ENCODE measurements around the gene DTL. TPM values are rescaled to one million over a fixed set of nuclear protein-coding genes. Genes with fewer than 3 reads are reported as not detected.

DTL gene
- total RNA-seq, 1 donor from 2014 or later: 0.79 TPM

DNA sequence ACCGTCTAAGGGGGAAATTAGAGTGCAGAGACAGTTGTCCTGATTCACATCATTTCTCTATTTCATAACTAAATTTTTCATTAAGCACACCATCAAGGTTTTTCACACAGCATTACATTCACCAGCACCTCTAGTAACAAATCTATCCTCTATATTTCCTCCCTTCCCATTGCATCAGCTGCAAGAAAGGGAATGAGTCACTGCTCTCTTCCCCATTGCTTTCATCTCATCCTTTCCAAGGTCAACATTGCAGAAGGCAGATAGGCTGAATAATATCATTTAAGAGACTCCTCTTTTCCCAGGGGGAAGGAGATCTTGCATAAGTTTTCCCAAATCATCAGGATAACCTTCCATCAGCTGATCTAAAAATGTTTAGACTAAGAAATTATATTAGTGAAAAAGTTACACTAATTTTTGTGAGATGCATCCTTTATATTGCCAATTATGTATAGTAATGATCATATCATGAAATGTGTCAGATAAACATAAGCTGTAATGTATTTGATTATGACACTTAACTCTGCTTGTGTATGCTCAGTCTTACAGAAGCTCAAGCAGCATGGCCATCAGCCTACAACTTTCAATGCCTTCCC is 4.5 kb upstream of the DTL start:
- no peak for ATAC-seq
- intact Hi-C loops (cut with micrococcal nuclease): loop anchor here (10.0 kb wide), 1 partner anchor 424 kb away; no protein-coding TSS in a partner anchor
- no peak for DNase-seq

DNA sequence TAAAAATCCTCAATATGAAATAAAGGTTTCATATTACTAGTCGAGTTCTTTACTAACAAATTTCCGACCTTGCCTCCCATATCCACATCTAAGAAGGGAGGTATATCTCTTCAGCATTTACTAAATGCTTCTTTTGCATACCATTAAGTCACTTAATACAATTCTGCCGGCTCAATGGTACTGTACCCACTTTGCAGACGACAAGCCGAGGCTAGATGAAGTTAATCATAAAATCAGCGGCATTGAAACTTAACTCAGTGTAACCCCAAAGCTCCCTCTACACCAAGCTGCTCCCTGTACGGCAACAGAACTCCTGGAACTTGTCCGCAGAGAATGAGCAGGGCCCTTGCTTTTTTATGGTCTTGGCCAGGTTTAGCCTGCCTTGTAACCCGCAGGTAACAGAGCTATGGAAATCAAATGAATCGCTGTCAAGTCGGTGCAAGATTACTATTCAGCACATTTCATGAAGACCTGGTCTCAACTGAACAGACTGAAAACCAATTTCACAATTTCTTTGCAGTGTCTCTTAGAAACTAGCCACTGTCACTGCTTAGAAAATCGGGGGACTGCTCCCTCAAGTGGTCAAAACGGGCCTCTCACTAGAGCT is 929 bp upstream of the DTL start:
- ATAC-seq (peak; percentile 36), DNase-seq (no peak)
- intact Hi-C loops (cut with micrococcal nuclease): loop anchor here (10.0 kb wide), 1 partner anchor 420 kb away; no protein-coding TSS in a partner anchor

GRCh38 chr1:212035835-212036605 is 472 bp downstream of the DTL start:
- no peak for ATAC-seq
- intact Hi-C loops (cut with micrococcal nuclease): loop anchor here (10.0 kb wide), 1 partner anchor 419 kb away; no protein-coding TSS in a partner anchor
- DNase-seq: no peak

GRCh38 chr1:212037900-212038299 is 2.4 kb downstream of the DTL start:
- intact Hi-C loops (cut with micrococcal nuclease): loop anchor here (10.0 kb wide), 1 partner anchor 417 kb away; no protein-coding TSS in a partner anchor
- ATAC-seq: no peak
- DNase-seq: no peak

GRCh38 chr1:212039622-212040021 is 4.1 kb downstream of the DTL start:
- DNase-seq (no peak), ATAC-seq (no peak)
- intact Hi-C loops (cut with micrococcal nuclease): loop anchor here (10.0 kb wide), 1 partner anchor 415 kb away; no protein-coding TSS in a partner anchor

DNA sequence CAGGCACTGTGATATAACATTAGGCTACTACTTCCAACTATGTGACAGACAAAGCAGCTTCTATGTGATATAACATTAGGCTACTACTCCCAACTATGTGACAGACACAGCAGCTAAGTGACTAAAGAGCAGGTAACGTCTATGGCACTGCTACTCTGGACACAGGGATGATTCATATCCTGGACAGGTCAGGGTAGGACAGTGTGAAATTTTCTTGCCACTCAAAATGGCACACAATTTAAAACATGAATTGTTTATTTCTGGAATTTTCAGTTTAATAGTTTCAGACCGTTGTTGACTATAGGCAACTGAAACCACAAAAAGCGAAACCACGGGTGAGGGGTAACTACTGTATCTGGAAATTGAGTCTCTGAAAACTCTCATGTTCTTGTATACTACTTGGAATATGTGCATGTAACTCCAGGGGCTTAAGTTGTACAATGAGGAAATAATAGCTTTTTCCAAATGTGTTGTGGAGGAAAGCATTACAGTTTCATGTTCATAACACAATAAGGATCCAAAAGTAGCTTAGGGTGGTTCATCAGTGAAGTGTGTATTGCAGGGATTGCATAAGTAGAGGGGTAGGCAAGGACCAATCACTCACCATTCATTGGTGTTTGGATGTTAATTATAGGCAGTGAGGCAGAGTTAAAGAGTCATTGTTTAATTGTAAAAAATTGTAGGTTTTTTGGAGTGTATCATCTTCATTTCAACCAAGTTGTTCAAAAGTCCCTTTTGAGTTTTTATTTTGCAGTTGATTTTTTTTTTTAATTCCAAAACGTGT is 5.3 kb downstream of the DTL start:
- ATAC-seq (no peak), DNase-seq (no peak)
- intact Hi-C loops (cut with micrococcal nuclease): no loop called here

GRCh38 chr1:212042436-212042835 is 6.9 kb downstream of the DTL start:
- intact Hi-C loops (cut with micrococcal nuclease): no loop called here
- DNase-seq (no peak), ATAC-seq (no peak)

- intact Hi-C loops (cut with micrococcal nuclease): no loop called here
- no peak for DNase-seq
- ATAC-seq: no peak
These were observed 9.3 kb downstream of the DTL start for GRCh38 chr1:212044851-212045250.

- intact Hi-C loops (cut with micrococcal nuclease): no loop called here
- ATAC-seq (no peak), DNase-seq (no peak)
These were observed 10.4 kb downstream of the DTL start for GRCh38 chr1:212045981-212046380.

DNA sequence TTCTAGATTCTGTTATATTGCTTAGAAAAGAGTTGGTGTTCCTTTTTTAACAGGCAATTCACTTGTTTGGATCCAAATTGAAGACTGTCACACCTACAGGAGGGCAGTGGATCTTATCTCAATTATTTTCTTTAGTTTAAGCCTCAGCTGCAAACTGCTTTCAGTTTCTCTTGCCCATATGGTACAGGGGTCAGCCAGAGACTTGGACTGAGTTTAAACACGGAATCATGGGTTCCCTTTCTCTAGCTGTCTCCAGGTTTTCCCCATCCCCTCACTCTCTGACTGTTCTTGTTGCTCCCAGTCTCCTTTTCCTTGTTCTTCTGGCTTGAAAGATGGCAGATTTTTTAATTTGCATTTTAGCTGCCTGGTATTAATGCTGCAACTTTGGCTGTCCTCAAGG is 18.4 kb downstream of the DTL start:
- intact Hi-C loops (cut with micrococcal nuclease): no loop called here
- DNase-seq (no peak), ATAC-seq (no peak)

GRCh38 chr1:212055333-212055732 is 19.8 kb downstream of the DTL start:
- intact Hi-C loops (cut with micrococcal nuclease): no loop called here
- DNase-seq (no peak), ATAC-seq (no peak)

DNA sequence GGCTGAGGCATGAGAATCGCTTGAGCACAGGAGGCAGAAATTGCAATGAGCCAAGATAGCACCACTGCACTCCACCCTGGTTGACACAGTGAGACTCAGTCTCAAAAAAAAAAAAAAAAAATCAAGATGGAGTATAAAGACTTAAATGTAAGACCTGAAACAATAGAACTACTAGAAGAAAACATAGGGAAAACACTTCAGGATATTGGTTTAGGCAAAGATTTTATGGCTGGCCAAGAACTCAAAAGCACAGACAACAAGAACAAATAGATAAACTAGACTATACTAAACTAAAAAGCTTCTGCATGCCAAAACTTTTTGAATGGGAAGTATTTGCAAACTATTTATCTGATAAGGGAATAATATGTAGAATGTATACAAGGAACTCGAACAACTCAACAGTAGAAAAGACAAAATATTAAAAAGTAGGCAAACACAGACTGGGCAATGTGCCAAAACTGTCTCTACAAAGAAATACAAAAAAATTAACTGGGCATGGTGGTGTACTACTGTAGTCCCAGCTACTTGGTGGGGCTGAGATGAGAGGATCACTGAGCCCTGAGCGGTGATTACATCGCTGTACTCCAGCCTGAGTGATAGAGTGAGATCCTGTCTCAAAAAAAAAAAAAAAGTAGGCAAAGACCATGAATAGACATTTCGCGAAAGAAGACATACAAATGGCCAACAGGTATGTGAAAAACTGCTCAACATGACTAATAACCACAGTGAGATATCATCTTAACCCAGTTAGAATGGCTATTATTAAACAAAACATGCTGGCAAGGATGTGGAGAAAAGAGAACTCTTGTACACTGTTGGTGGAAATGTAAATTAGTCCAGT is 25.3 kb downstream of the DTL start:
- DNase-seq (no peak), ATAC-seq (no peak)
- intact Hi-C loops (cut with micrococcal nuclease): loop anchor here (5.0 kb wide), 2 partner anchors 311 to 396 kb away; no protein-coding TSS in a partner anchor

- intact Hi-C loops (cut with micrococcal nuclease): loop anchor here (5.0 kb wide), 2 partner anchors 309 to 394 kb away; no protein-coding TSS in a partner anchor
- ATAC-seq (peak; percentile 32), DNase-seq (no peak)
These were observed 27.4 kb downstream of the DTL start for GRCh38 chr1:212062832-212063438.

DNA sequence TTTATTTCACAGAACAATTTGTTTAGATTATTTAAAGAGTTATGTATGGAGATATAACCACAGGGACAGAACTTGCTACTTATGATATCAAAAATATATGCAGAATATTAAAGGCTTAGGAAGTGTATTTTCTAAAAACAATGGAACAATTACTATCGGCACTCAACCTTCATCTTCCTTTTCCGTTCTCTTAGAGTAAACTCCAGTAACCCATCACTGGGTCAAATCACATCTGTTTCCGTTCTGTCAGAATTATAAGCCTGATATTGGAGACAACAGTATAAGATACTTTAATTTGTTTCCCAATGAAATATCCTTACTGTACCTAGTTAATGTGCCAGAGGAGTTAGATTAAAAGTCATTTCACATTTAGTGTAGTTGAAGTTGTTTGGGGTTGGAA is 32.2 kb downstream of the DTL start:
- intact Hi-C loops (cut with micrococcal nuclease): no loop called here
- ATAC-seq (peak; percentile 21), DNase-seq (no peak)

DNA sequence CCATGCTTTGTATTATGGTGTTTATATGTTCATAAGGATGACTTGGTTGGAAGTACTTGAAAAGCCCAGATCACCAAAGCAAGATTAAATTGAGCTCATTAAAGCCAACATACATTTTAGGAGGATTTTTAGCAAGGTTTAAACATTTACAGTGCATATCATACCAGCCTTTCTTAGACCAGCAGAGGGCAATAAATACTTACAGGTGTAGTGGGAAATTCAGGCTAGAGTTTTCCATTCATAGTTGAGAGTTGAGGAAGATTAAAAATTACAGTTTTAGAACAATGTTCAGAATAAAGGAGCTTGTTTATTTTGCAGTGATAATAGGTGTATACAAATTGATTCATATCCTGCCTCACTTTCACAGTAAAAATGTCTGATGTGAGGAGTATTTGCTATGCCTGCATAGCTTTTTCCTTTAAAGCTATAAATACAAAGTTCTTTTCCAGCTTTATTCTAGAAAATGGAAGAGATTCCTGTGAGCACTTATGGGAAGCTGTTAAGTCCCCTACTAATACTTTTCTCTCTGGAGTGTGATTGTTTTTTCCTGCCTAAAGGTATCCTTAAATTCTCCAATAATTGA is 35.3 kb downstream of the DTL start:
- peak; percentile 46 for ATAC-seq
- no peak for DNase-seq
- intact Hi-C loops (cut with micrococcal nuclease): loop anchor here (5.0 kb wide), 2 partner anchors 221 to 296 kb away; no protein-coding TSS in a partner anchor

DNA sequence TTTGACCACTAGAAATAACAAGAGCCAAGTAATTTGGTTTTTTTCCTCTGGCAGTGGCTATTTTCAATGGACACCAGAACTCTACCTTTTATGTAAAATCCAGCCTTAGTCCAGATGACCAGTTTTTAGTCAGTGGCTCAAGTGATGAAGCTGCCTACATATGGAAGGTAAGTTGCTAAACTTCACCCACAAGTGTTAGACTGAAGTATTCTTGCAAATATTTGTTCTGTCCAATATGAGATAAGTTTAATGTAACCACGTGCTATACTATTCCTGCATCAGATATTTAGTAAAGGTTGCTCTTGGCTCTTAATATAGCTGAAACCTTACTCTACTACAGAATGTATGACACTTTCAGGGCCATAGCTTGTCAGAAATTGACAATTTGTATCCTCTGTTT is 36.5 kb downstream of the DTL start:
- DNase-seq (no peak), ATAC-seq (no peak)
- intact Hi-C loops (cut with micrococcal nuclease): loop anchor here (5.0 kb wide), 2 partner anchors 220 to 295 kb away; no protein-coding TSS in a partner anchor

- intact Hi-C loops (cut with micrococcal nuclease): loop anchor here (5.0 kb wide), 2 partner anchors 219 to 294 kb away; no protein-coding TSS in a partner anchor
- ATAC-seq: no peak
- no peak for DNase-seq
These were observed 37.9 kb downstream of the DTL start for GRCh38 chr1:212073490-212073889.
